ENCODE results near the gene RUBCN.
"Not testable (repeated sequence)": the region's sequence is repeated elsewhere in the genome, so short reads cannot be mapped to it uniquely, and the experiment has no call there.

DNA sequence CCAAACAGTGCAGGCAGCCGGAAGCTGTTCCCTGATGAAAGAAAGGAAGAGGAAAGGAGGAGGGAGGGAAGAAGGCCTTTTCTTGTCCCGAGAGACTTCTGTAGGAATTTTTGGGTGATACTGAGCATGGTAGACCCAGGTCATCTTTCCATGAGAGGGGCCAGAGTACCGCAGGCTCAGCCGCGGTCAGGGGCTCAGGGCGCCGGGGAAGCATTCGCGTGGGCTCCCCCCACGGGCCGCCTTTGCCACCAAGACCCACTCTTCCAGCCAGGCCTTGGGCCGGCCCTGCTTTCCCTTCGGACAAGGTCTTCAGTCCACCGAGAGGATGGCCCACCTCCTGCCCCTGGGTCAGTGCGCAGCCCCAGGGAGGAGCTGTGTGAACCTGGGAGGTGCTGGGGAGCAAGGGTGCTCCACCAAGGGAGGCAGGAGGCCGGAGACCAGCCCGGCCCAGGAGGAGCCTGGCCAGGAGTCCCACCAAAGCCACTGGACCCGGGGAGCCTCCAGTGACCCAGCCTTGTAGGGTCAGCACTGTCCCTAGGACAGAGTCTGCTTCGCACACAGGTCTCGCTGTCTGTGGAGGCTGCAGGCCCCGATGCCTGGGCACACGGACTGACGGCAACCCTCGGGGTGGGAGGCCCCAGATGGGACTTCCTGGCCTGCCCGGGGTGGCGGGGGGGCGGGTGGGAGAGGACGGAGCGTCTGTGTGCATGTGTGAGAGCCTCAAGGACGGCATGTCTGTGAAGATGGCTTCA lies 79.0 kb downstream of the RUBCN start:
- not testable (repeated sequence) for TF ChIP-seq CEBPB (IDR thresholded peaks at IDR 0.05; ENCODE audit: borderline replicate concordance in 1 of 2, low read depth in 2 of 2, low read length in 2 of 2); RFX5 (IDR thresholded peaks at IDR 0.05; ENCODE audit: low read depth, low read length); MXI1 (IDR thresholded peaks at IDR 0.05; ENCODE audit: low read depth, low read length)
- TF ChIP-seq, protein P1, sequence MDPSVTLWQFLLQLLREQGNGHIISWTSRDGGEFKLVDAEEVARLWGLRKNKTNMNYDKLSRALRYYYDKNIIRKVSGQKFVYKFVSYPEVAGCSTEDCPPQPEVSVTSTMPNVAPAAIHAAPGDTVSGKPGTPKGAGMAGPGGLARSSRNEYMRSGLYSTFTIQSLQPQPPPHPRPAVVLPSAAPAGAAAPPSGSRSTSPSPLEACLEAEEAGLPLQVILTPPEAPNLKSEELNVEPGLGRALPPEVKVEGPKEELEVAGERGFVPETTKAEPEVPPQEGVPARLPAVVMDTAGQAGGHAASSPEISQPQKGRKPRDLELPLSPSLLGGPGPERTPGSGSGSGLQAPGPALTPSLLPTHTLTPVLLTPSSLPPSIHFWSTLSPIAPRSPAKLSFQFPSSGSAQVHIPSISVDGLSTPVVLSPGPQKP (IDR thresholded peaks at IDR 0.05; ENCODE audit: low read depth, low read length) = not testable (repeated sequence)
- TF ChIP-seq, protein P2, sequence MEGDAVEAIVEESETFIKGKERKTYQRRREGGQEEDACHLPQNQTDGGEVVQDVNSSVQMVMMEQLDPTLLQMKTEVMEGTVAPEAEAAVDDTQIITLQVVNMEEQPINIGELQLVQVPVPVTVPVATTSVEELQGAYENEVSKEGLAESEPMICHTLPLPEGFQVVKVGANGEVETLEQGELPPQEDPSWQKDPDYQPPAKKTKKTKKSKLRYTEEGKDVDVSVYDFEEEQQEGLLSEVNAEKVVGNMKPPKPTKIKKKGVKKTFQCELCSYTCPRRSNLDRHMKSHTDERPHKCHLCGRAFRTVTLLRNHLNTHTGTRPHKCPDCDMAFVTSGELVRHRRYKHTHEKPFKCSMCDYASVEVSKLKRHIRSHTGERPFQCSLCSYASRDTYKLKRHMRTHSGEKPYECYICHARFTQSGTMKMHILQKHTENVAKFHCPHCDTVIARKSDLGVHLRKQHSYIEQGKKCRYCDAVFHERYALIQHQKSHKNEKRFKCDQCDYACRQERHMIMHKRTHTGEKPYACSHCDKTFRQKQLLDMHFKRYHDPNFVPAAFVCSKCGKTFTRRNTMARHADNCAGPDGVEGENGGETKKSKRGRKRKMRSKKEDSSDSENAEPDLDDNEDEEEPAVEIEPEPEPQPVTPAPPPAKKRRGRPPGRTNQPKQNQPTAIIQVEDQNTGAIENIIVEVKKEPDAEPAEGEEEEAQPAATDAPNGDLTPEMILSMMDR (IDR thresholded peaks at IDR 0.05 in 2 of 3, conservative IDR thresholded peaks at IDR 0.05 in 1 of 3; ENCODE audit: control insufficient read depth in 2 of 3, extremely low read depth in 1 of 3, insufficient read depth in 1 of 3, low read depth in 3 of 3, low read length in 3 of 3) = not testable (repeated sequence)

All from GM12878 (cell line).